Urothelium cell line (cell line): ENCODE results near the gene CRYZL1.
"Not testable (repeated sequence)": the region's sequence is repeated elsewhere in the genome, so short reads cannot be mapped to it uniquely, and the experiment has no call there.

Experiments used
- DNase-seq: peaks from one replicate; pipeline ENCODE4 v3.0.0; 2011; ENCODE audit warnings: low spot score, mixed read lengths
- FAIRE-seq: peaks from 2 replicates; lab custom pipeline; 2011; peaks lifted over from hg19 to GRCh38; lab: Jason Lieb, UNC

The CRYZL1 gene

DNA sequence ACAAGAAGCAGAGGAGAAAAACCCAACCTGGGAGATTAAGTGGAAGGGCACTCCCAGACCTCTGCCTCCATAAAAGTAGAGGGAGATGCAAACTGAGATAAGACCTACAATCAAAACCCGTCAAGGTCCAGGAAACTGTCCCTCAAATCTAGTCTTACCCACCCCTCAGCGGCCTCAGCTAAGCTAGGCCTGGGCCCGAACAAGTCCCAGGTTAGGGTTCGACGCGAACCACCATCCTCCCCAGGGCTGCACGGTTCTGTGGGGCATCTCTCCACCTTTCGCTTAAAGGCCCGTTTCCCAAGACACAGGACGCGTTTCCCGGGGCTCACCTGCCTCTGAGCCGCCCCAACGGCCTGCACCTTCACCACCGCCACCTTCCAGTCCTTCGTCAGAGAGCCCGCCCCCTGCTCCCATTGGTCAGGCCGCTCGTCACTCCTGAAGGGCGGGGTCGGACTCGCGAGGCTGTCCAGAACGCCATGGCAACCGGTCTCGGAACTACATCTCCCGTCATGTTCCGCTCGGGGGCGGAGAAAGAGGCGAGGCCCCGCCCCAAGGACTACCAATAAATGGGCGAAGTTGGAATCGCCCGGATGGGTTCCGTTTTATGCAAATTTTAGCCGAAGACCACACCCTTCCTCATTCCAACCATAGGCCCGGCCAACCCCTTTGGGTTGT, at the start of gene CRYZL1:
CRYZL1 (minus strand) TSS at position 390 of the 675 bp plus-strand sequence. CDS start 10,190 bp downstream, outside the sequence.
- DNase-seq, result peak; percentile 97
- peak; percentile 9 for FAIRE-seq

DNA sequence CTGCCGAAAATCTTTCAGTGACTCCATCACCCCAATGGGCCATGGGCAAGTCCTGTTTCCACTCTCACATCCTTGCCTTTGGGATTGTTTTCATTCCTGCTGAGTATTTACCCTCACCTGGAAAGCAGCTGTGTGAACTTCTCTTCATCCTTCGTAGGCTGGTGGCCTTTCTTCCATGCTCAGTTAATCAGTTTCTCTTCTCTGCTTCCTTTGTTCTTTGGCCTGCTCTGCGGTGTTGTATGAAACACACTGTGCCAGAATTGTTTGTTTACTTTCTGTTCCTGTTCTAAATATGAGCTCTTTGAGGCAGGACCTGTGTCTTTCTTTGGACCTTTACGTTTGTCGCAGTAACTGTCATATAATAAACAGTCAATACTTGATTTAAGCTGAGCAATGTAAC, 49.3 kb upstream of the CRYZL1 start:
- no peak for DNase-seq
- no peak for FAIRE-seq

DNA sequence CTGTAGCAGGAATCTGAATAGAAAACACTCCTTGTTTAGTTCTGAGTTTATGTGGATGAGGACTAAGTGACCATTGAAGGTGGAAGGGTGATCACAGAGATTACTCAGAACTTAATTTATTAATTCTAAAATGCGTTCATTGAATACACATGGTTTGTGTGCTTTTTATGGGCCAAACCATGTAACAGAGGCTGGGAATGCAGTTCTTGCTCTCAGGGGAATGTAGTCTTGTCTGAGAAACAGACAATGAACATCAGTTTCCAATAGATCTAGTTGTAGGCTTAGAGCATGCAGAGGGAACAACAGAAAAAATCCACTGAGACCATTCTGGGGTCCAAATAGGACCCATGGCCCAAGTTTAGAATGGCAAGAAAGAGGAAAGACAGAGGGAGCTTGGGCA, 46.8 kb upstream of the CRYZL1 start:
- DNase-seq (no peak), FAIRE-seq (no peak)

DNA sequence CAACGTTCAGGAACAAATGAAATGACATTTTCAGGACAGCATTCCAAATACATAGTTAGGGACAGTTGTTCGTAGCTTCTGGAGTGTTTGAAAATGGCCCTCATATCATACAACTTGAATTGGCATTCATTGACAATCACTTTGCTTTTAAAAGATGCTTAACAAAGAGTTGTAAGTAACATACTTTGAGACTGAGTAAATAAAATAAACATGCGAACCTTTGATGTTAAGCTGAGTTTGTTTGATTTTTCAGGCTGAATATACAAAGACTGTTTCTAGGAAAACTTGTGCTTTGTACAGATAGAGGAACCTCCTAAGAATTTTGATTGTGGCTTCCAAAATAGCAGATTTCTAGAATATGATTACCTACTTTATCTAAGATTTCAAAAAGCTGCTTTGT, 46.1 kb upstream of the CRYZL1 start:
- DNase-seq (no peak), FAIRE-seq (no peak)

DNA sequence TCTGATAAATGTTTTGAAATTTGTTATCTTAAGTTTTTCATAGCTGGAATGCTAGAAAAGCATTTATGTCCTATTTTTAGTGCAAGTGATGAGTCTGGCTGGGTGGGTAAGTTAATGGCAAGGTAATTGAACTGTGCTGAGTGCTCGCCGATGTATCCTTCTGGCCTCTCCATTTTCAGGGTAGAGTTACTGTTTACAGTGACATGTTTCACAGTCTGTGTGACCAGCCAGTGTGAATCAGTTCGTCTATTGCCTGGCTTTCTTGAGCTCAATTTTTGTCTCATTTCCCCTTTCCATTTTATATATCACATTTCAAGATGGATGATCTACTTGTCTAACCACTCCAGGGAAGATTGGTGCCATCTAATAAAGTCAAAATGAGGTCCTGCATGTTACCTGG, 44.8 kb upstream of the CRYZL1 start:
- FAIRE-seq (no peak), DNase-seq (no peak)

DNA sequence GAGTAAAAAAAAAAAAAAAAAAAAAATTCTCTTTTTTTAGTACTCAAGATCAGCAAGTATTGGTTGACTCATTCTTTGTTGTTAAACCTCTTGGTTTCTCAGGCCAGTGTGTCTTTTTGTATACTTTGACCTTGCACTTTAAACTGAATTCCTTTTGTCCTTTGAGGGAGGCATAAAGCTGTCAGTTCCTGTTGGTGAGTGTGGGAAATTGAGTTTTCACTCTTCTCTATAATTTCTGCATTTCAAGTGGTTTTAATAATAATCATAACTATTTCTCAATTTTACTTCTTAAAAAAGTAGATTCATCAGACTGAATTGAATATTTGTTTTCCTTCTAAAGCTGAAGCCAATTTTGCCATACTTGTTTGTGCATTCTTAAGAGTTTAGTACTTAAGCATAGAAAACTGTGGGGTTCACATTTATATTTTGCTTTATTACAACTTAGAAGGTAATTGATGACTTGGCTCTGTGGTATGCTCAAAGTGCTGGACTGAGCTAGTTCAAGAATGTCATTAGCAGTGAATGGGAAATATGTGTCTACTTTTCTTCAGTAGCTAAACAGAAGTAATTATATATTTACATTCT, 44.2 kb upstream of the CRYZL1 start:
- DNase-seq (no peak), FAIRE-seq (no peak)

DNA sequence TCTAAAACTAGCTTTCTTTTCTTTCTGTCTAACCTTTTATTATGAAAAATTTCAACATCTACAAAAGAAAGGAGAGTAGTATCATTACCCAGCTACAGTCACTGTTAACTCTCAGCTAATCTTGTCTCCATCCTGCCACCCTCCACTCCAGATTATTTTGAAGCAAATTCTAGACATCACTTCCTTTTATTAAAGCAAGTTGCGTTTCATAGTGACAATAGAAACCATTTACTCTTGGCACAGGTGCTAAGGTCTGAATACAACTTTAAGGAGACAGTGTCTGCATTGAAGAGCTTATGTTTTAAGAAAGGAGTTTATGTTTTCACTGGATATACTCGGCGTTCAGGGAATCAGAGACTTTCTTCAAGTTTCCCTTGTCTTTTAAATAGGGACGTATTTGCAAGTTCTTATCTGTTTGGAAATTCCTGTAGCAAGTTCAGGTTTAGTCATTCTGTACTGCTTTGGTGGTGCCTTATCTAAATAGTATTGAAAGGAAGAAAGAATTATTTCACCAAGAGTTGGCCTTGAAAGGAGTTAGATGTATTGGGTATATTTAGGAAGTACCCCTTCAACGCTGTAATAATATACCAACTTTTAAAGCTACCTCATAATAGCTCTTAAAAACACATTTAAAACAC, 43.5 kb upstream of the CRYZL1 start:
- no peak for FAIRE-seq
- DNase-seq, result no peak

DNA sequence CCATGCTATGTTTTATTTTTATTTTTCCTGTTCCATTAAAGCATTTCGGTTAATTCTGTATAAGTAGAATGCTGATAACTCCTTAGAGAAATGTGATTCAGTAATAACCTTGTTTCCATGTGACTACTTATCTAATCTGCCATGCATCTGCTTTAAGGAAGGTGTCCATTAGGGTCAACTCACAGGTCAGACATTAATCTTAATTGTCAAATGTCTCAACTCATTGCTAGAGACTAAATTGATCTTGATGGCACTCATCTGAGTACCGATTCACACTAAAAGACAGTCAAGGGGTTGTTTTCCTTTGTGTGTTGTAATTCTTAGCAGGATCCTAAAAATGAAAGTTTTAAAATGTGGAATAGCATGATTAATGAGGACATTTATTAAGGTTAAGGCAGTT, 42.5 kb upstream of the CRYZL1 start:
- FAIRE-seq (no peak), DNase-seq (no peak)

DNA sequence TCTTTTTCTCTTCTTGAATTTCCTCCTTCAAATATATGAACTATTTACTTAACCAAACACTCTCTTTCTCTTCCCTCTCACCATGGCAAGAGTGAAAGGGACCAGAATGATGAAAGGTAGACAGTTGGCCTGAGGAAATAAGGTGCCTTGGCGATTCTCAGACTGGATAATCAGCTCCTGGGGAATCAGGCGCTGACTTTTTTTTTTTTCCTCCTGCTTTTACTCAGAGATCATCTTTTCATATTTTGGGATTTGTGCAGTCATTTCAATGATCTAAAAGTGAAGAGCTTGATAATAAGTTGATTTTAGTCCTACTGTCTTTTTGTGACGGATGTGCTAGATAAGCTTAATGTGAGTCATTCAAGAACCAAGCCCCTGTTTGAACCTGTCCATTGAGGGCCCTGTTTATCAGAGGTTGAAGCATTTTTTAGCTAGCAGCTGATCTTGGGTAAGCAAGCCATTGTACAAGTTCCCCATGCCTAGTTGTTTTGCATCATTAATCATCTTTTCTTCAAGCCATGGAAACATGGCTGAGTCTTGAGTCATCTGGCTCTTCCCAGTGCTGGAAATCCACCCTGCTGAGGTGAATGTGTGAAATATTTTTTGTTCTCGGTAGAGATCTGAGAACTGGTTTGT, 41.6 kb upstream of the CRYZL1 start:
- DNase-seq, result peak; percentile 62
- FAIRE-seq, result no peak

DNA sequence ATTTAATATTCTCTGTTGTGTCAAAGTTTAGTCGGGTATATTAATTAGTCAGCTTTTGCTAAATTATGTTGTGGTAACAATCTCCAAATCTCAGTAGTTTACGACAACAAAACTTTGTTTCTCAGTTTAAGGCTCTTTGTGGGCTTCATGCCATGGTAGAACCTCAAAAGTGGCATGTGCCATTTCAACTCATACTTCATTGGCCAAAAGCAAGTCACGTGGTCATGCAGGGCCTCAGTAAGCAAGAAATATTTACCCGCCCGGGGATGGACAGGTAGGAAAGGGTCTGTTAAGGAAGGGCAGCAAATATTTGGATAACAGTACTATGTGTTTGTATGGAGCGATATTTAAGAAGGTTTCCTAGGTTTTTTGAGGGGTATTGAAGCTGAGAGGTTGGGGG, 39.3 kb upstream of the CRYZL1 start:
- FAIRE-seq, result no peak
- DNase-seq, result no peak

DNA sequence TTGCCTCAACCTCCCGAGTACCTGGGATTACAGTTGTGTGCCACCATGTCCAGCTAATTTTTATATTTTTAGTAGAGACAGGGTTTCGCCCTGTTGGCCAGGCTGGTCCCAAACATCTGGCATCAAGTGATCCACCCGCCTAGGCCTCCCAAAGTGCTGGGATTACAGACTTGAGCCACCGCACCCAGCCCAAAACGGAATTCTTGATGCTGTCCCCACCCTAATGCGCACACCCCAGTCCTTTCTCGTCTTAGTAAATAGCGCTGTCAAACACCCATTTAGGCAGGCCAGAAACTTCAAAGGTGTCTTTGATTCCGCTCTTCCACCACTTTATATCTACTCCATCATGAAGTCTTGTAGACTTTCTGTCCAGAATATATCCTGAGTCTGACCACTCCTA, 35.9 kb upstream of the CRYZL1 start:
- FAIRE-seq (no peak), DNase-seq (no peak)

DNA sequence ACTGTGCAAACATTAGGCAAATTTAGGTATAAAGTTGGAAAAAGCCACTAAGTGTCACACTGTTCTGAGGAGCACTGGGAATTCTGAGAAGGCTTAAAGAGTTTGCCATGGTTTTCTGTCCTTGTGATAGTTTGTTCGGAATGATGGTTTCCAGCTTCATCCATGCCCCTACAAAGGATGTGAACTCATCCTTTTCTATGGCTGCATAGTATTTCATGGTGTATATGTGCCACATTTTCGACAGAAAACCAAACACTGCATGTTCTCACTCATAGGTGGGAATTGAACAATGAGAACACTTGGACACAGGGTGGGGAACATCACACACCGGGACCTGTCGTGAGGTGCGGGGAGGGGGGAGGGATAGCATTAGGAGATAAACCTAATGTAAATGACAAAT, 35.1 kb upstream of the CRYZL1 start:
- DNase-seq, FAIRE-seq: not testable (repeated sequence)

DNA sequence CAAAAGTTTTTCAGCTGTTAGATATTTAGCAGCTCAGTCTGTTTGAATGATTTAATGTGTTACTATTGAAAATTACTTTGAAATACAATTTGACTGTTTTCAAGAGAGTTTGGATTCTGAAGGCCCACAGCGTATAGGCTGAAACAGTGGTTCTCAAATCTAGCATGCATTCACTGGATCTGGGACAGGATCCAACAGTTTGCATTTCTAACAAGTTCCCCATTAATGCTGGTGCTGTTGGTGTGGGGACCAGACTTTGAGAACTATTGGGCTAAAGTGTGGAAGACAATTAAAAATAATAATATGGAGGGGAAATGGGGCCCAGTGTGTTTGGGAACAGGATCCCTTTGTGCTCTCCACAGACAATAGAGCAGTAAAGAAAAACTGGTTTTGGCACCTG, 32.7 kb upstream of the CRYZL1 start:
- FAIRE-seq (no peak), DNase-seq (no peak)

DNA sequence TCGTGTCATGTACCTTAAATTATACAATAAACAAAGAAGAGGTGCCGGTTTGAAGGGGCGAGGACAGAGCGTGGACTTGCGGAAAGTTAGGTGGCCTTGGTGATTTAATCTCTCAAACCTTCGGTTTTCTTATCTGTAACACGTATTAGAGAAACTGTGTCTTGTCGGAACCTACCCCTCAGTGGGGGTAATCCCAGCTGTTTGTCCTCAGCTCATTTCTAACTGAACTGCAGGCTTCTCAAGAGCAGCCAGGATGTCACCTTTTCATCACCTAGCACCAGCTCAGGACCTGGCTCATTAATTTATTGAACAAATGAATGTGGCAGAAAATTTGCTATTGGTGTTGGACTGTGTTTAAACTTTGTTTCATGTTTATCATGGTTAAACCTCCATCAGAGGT, 31.9 kb upstream of the CRYZL1 start:
- FAIRE-seq (peak; percentile 5), DNase-seq (no peak)

DNA sequence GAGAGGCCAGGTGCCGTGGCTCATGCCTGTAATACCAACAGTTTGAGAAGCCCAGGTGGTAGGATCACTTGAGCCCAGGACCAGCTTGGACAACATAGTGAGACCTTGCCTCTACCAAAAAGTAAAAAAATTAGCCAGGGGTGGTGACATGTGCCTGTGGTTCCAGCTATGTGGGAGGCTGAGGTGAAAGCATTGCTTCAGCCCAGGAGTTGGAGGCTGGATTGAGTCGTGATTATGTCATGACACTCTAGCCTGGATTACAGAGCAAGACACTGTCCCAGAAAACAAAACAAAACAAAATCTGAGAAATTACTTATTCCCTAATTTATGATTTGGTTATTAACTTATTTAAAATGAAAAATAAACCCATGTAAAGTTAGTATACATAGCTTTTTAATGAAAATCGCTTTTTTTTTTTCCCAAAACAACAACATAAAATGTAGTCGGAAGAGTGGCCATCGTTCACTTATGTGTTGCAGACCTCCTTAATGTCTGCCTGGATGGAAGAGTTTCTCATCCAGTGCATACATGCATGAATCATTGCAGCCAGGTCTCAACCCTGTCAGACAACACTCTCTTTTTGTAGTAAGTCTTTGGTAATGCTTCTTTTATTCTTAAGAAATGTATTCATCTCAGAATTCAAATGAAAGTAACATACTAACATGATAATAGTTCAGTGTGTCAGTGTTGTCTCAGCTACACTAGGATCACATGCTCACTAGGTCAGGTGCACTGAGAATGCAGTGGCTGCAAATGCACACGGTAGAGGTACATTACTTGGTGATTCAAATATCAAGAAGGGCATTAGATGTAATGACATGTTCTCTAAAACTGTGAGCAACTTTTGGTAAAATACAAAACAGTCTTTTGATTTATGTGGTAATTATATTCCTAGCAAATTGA, 28.8 kb upstream of the CRYZL1 start:
- FAIRE-seq (no peak), DNase-seq (no peak)

DNA sequence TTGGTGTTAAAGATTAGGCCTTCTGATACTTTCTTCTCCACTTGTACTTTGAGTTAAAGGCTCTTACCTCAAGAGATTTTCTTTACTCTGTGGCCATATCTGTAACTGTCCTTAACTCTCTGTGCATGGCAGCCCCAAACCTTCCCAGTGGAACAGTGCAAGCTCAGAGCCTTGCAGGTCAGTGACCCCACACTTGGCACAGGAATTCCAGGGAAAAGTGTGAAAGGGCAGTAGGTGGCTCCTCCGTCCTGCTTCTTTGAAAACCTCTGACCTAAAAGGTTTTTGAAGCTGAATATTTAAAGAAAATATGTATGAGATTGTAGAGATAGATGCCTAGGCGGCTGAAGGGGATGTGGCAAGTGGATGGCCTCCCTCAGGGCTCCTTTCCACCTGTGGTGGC, 27.1 kb upstream of the CRYZL1 start:
- no peak for DNase-seq
- no peak for FAIRE-seq

DNA sequence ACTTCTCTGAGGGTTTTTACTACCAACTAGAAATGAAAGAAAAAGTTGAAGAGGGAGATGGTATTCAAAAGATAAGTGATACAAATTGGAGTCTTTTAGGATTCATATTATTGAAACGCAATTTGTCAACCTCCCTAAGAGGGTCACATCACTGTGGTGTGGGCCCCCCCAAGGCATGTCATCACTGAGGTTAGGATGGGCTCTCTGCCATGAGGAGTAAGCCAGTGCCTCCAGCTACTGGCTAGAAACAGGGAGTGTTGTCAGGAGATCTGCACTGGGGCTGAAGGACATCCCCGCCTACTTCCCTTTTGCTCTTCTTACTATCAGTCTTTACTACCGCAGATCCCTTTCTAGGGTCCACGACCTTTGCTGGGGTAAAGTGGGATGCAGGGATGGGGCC, 26.6 kb upstream of the CRYZL1 start:
- DNase-seq, result no peak
- no peak for FAIRE-seq

DNA sequence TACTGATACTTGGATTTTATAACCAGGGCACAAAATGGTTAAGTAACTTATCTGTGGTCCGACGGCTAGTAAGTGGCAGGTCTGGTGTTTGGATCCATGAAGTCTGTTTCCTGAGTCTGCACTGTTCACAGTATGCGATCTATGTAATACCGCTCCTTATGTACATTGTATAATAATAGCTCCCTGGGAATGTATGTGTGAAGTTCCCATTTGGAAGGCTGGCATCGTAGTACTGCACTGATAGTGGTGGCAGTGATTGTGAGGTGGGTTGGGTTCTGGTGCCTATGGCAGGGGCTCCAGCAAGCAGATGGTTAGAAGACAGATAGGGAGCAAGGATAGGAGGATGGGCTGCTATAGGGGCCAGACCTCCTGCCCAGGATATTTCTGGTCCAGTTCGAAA, 26.1 kb upstream of the CRYZL1 start:
- DNase-seq, result no peak
- FAIRE-seq, result no peak

DNA sequence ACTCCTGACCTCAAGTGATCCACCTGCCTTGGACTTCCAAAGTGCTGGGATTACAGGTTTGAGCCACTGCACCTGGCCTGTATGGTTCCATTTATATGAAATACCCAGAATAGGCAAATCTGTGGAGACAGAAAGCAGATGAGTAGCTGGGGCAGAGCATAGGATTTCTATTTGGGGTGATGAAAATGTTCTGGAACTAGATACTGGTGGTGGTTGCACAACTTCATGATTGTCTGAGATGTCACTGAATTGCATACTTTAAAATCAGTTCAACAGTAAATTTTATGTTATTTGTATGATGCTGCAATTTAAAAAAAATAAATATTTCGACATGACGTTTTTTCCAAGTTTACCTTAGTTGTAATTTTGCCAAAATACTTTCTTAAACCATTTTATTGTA, 24.6 kb upstream of the CRYZL1 start:
- FAIRE-seq (no peak), DNase-seq (no peak)

DNA sequence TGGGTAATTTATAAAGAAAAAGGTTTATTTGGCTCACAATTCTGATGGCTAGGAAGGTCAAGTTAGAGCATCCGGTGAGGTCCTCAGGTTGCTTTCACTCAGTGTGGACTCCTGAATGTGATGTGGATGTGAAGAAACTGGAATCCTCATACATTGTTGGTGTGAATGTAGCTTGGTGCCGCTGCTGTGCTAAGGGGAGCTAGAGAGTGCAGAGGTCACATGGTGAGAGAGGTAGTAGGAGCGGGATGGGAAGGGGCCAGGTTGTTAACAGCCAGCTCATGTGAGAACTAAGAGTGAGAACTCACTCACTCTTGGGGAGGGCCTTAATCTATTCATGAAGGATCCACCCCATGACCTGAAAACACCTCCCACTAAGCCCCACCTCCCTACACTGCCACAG, 22.6 kb upstream of the CRYZL1 start:
- FAIRE-seq, result no peak
- DNase-seq, result no peak

DNA sequence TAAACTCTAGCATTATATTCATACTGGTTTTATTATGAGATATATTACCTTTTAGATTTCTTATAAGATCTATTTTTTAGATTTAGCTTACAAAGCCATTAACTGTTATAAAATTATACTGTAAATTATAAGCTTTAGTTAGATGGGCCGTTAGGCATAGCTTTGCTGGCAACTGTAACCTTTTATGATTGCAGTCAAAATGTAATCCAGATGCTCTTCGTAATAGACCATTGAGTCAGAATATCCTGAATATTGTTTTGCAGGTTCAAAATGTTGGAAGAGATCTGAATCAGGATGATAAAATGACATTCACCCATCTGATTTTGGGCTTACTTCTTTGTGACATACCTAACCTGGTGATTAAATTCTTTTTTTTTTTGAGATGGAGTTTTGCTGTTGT, 21.7 kb upstream of the CRYZL1 start:
- FAIRE-seq, result no peak
- no peak for DNase-seq
